Nephron (organoid): ENCODE measurements around the gene NFIX.
A peak's percentile ranks its signal among the peaks of the same experiment; 100 is the strongest.

Experiments used
- H3K27ac Mint-ChIP-seq, 3 experiments: 2 replicates each; pipeline ENCODE4 v1.8.0; 2020; ENCODE audit warnings: mixed read lengths in 3 of 3, mild to moderate bottlenecking in 2 of 3, moderate library complexity in 1 of 3
- H3K27me3 Mint-ChIP-seq: 2 replicates; pipeline ENCODE4 v1.8.0; 2021; ENCODE audit warnings: low read depth, mild to moderate bottlenecking, moderate library complexity, mixed read lengths
- H3K36me3 Mint-ChIP-seq: 2 replicates; pipeline ENCODE4 v1.8.0; 2020; ENCODE audit warnings: low read depth, mixed read lengths
- H3K4me1 Mint-ChIP-seq: 2 replicates; pipeline ENCODE4 v1.8.0; 2020; ENCODE audit warnings: mixed read lengths
- H3K4me3 Mint-ChIP-seq, 3 experiments: 2 replicates each; pipeline ENCODE4 v1.8.0; 2020; ENCODE audit warnings: mild to moderate bottlenecking in 3 of 3, mixed read lengths in 3 of 3, moderate library complexity in 2 of 3
- H3K9me3 Mint-ChIP-seq: 2 replicates; pipeline ENCODE4 v1.8.0; 2020; ENCODE audit warnings: mixed read lengths
- CTCF ChIP-seq, 3 experiments: fragments of 200-600 bp; sonication (generic); IDR thresholded peaks; one replicate each; pipeline ENCODE4 v1.5.0; 2021; ENCODE audit warnings: antibody characterized with exemption in 3 of 3; ENCODE audit not compliant: unreplicated experiment in 3 of 3

NFIX gene

GRCh38 chr19:13007292-13008045 is 12.2 kb downstream of the NFIX start:
- Mint-ChIP-seq H3K9me3 (no peaks in the 10 kb centered on the region), H3K27ac (no peak overlapping the region), H3K27me3 (peaks cover 92% of the 10 kb centered on the region), H3K4me1 (peaks cover 49% of the 10 kb centered on the region), H3K4me3 (peak overlapping the region in 1 of 3 experiments; percentile 55), H3K36me3 (peaks cover 3% of the 10 kb centered on the region)
- TF ChIP-seq CTCF (IDR thresholded peaks at IDR 0.05; ENCODE audit: unreplicated experiment in 3 of 3) = no peak

GRCh38 chr19:13008926-13009787 is 13.9 kb downstream of the NFIX start:
- TF ChIP-seq CTCF (IDR thresholded peaks at IDR 0.05; ENCODE audit: unreplicated experiment in 3 of 3) = no peak
- Mint-ChIP-seq H3K27me3 (peaks cover 95% of the 10 kb centered on the region), H3K9me3 (no peaks in the 10 kb centered on the region), H3K4me3 (peak overlapping the region in 2 of 3 experiments; percentile 43 to 50), H3K27ac (no peak overlapping the region), H3K4me1 (peaks cover 55% of the 10 kb centered on the region), H3K36me3 (no peaks in the 10 kb centered on the region)

- Mint-ChIP-seq H3K27me3 (peaks cover 95% of the 10 kb centered on the region), H3K4me3 (no peak overlapping the region), H3K36me3 (no peaks in the 10 kb centered on the region), H3K9me3 (no peaks in the 10 kb centered on the region), H3K27ac (no peak overlapping the region), H3K4me1 (peaks cover 59% of the 10 kb centered on the region)
- TF ChIP-seq CTCF (IDR thresholded peaks at IDR 0.05; ENCODE audit: unreplicated experiment in 3 of 3) = no peak
Measured at GRCh38 chr19:13010038-13010991, 15.0 kb downstream of the NFIX start.

GRCh38 chr19:13010992-13011652 is 15.8 kb downstream of the NFIX start:
- no peak for TF ChIP-seq CTCF (IDR thresholded peaks at IDR 0.05; ENCODE audit: unreplicated experiment in 3 of 3)
- Mint-ChIP-seq H3K4me1 (peaks cover 67% of the 10 kb centered on the region), H3K27me3 (peaks cover 95% of the 10 kb centered on the region), H3K36me3 (no peaks in the 10 kb centered on the region), H3K27ac (no peak overlapping the region), H3K4me3 (peak overlapping the region in 2 of 3 experiments; percentile 58 to 63), H3K9me3 (no peaks in the 10 kb centered on the region)

GRCh38 chr19:13011653-13012389 is 16.5 kb downstream of the NFIX start:
- H3K4me3 Mint-ChIP-seq = peak overlapping the region in 2 of 3 experiments; percentile 37 to 63
- H3K27me3 Mint-ChIP-seq = peaks cover 99% of the 10 kb centered on the region
- no peaks in the 10 kb centered on the region for H3K36me3 Mint-ChIP-seq
- H3K9me3 Mint-ChIP-seq = no peaks in the 10 kb centered on the region
- TF ChIP-seq CTCF (IDR thresholded peaks at IDR 0.05; ENCODE audit: unreplicated experiment in 3 of 3) = no peak
- H3K4me1 Mint-ChIP-seq = peaks cover 74% of the 10 kb centered on the region
- no peak overlapping the region for H3K27ac Mint-ChIP-seq
